Fibroblast of mammary gland (primary cell): Measurements from ENCODE around the gene ELF4.

Experiments used
- DNase-seq: peaks from one replicate; pipeline ENCODE4 v3.0.0-alpha.2; 2010; ENCODE audit warnings: low read depth
- H3K4me3 ChIP-seq: 2 replicates; pipeline ENCODE4 v1.5.1; 2011; ENCODE audit warnings: low read depth, mild to moderate bottlenecking, low read length, moderate library complexity; ENCODE audit not compliant: control insufficient read depth
- CTCF ChIP-seq: conservative IDR thresholded peaks from 2 replicates; pipeline ENCODE4 v1.5.1; 2011; ENCODE audit warnings: low read depth, low read length, inconsistent platforms; ENCODE audit not compliant: control insufficient read depth, insufficient read depth

Gene ELF4

DNA sequence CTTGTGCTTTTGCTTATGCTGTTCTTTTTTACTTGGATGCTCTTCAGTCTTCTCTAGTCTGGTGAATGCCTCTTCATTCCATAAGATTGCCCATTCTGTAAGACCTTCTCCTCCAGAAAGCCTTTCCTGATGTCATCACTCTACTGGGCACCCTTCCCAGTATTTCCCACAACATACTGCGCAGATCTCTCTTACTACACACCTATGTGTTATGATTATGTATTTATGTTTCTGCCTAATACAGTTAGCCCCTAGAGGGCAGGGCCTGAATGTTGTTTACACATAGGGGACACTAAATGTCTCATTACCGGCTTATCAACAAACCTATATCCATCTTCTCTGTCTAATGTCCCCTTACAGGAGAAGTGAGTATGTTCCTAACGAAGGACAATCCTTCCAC, 34.2 kb upstream of the ELF4 start:
- TF ChIP-seq CTCF: peak; percentile 12
- peak; percentile 58 for DNase-seq
- no peak overlapping the region for H3K4me3 ChIP-seq

GRCh38 chrX:130139474-130140201, 29.3 kb upstream of the ELF4 start:
- no peak overlapping the region for H3K4me3 ChIP-seq
- TF ChIP-seq CTCF: no peak
- DNase-seq: no peak

GRCh38 chrX:130136961-130137360, 26.7 kb upstream of the ELF4 start:
- no peak for TF ChIP-seq CTCF
- DNase-seq: no peak

DNA sequence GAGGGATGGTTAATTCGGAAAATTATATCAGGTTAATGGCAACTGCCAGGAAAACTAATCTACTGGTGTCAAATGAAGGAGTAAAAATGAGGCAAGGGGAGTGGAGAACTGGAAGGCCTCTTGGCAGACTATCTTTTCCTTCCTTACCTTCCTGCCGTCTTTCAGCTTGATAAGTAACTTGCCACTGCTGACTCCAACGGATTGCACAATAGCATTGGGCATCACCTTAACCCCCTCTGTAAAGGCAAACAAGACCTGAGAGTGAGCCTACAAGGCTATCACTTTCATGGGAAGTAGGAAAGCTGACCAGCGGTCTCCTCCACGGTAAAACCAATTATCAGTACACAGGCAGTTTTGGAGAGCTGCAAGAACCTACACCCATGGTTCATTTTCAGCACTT, 26.2 kb upstream of the ELF4 start:
- no peak for DNase-seq
- no peak overlapping the region for H3K4me3 ChIP-seq
- TF ChIP-seq CTCF: no peak

More at GRCh38 chrX:130136961-130137360, 26.7 kb upstream of the ELF4 start:
- H3K4me3 ChIP-seq: no peak overlapping the region

- DNase-seq: no peak
- TF ChIP-seq CTCF: no peak
- no peak overlapping the region for H3K4me3 ChIP-seq
Observed at GRCh38 chrX:130130990-130131389, 20.7 kb upstream of the ELF4 start.

GRCh38 chrX:130125091-130125874, 15.0 kb upstream of the ELF4 start:
- no peak overlapping the region for H3K4me3 ChIP-seq
- DNase-seq: peak; percentile 84
- TF ChIP-seq CTCF: no peak
